Endodermal cell (in vitro differentiated cells): Measurements from ENCODE around the gene MYH7B. TPM values are rescaled to one million over a fixed set of nuclear protein-coding genes. Genes with fewer than 3 reads are reported as not detected.

Source experiments
- DNase-seq: peaks from one replicate; pipeline ENCODE4 v3.0.0-alpha.2; 2017
- H3K27ac ChIP-seq: 2 replicates; pipeline ENCODE4 v1.5.1; 2013; ENCODE audit warnings: mild to moderate bottlenecking, low read depth, low read length, moderate library complexity
- H3K27me3 ChIP-seq: 2 replicates; pipeline ENCODE4 v1.6.1; 2013; ENCODE audit warnings: mild to moderate bottlenecking, low read length, moderate library complexity; ENCODE audit not compliant: insufficient read depth, control insufficient read depth, poor library complexity, severe bottlenecking
- H3K36me3 ChIP-seq: 2 replicates; pipeline ENCODE4 v1.7.0; 2013; ENCODE audit warnings: mild to moderate bottlenecking, low read length, moderate library complexity; ENCODE audit not compliant: control insufficient read depth, insufficient read depth
- H3K4me1 ChIP-seq: one replicate; pipeline ENCODE4 v1.7.0; 2013; ENCODE audit warnings: low read length; ENCODE audit not compliant: control insufficient read depth, insufficient read depth
- H3K4me3 ChIP-seq: 2 replicates; pipeline ENCODE4 v1.5.1; 2013; ENCODE audit warnings: mild to moderate bottlenecking, low read length, moderate library complexity
- H3K9ac ChIP-seq: 2 replicates; pipeline ENCODE4 v1.6.1; 2013; ENCODE audit warnings: mild to moderate bottlenecking, low read length, moderate library complexity; ENCODE audit not compliant: poor library complexity, severe bottlenecking; ENCODE audit errors: extremely low read depth
- H3K9me3 ChIP-seq: 2 replicates; pipeline ENCODE4 v1.6.1; 2013; ENCODE audit warnings: mild to moderate bottlenecking, low read length, moderate library complexity; ENCODE audit not compliant: control insufficient read depth
- H3K27ac Mint-ChIP-seq: 2 replicates; pipeline ENCODE4 v1.8.0; 2020; ENCODE audit warnings: mixed read lengths
- H3K27me3 Mint-ChIP-seq: 2 replicates; pipeline ENCODE4 v1.8.0; 2021; ENCODE audit warnings: mild to moderate bottlenecking, mixed read lengths; ENCODE audit not compliant: insufficient read depth
- H3K36me3 Mint-ChIP-seq: 2 replicates; pipeline ENCODE4 v1.8.0; 2020; ENCODE audit warnings: low read depth, mixed read lengths
- H3K4me1 Mint-ChIP-seq: 2 replicates; pipeline ENCODE4 v1.8.0; 2020; ENCODE audit warnings: mixed read lengths
- H3K4me3 Mint-ChIP-seq: 2 replicates; pipeline ENCODE4 v1.8.0; 2020; ENCODE audit warnings: mild to moderate bottlenecking, moderate library complexity, mixed read lengths
- H3K9me3 Mint-ChIP-seq: 2 replicates; pipeline ENCODE4 v1.8.0; 2020; ENCODE audit warnings: mild to moderate bottlenecking, mixed read lengths
- WGBS, 2 experiments: methylation state at CpG; one replicate each; pipeline versions ENCODE4 v1.1.5 to v1.1.7; 2013; ENCODE audit warnings: missing lambda C conversion rate in 2 of 2, mixed read lengths in 1 of 2; ENCODE audit not compliant: insufficient coverage in 1 of 2, insufficient read length in 1 of 2; 5-methylcytosine and 5-hydroxymethylcytosine counted together
- total RNA-seq, 2 donors: library from RNA; stranded (reverse); fragmentation: NEBNext Ultra II Directional in 1 of 2; extraction: Animal tissue kit (Norgen Biotek cat#: 25700) in 1 of 2; gene quantifications; 2 replicates in 1 of 2; 3 replicates in 1 of 2; pipeline ENCODE4 v1.2.1, GENCODE V29; 2021
- TF ChIP-seq, protein P1 (sequence below): fragments of 200-600 bp; sonication (generic); conservative IDR thresholded peaks from 2 replicates; pipeline ENCODE4 v1.5.0; 2021; ENCODE audit warnings: antibody characterized with exemption, mild to moderate bottlenecking

MYH7B gene
- total RNA-seq, 2 donors from 2014 or later: 0.37 to 0.49 TPM

- peaks cover 32% of the 10 kb centered on the region for H3K4me1 Mint-ChIP-seq
- Histone ChIP-seq H3K27ac (no peak overlapping the region), H3K4me1 (peaks cover 6% of the 10 kb centered on the region), H3K27me3 (no peaks in the 10 kb centered on the region), H3K9me3 (no peaks in the 10 kb centered on the region), H3K36me3 (peaks cover 13% of the 10 kb centered on the region), H3K4me3 (no peak overlapping the region), H3K9ac (no peak overlapping the region)
- no peak for DNase-seq
- H3K36me3 Mint-ChIP-seq: peaks cover 4% of the 10 kb centered on the region
- WGBS, 2 experiments: 87 to 92% methylated on average over 4 to 5 of the region's 5 CpGs
- H3K27me3 Mint-ChIP-seq: no peaks in the 10 kb centered on the region
- TF ChIP-seq, protein P1, sequence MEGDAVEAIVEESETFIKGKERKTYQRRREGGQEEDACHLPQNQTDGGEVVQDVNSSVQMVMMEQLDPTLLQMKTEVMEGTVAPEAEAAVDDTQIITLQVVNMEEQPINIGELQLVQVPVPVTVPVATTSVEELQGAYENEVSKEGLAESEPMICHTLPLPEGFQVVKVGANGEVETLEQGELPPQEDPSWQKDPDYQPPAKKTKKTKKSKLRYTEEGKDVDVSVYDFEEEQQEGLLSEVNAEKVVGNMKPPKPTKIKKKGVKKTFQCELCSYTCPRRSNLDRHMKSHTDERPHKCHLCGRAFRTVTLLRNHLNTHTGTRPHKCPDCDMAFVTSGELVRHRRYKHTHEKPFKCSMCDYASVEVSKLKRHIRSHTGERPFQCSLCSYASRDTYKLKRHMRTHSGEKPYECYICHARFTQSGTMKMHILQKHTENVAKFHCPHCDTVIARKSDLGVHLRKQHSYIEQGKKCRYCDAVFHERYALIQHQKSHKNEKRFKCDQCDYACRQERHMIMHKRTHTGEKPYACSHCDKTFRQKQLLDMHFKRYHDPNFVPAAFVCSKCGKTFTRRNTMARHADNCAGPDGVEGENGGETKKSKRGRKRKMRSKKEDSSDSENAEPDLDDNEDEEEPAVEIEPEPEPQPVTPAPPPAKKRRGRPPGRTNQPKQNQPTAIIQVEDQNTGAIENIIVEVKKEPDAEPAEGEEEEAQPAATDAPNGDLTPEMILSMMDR: no peak
- no peak overlapping the region for H3K27ac Mint-ChIP-seq
- H3K4me3 Mint-ChIP-seq: no peak overlapping the region
- H3K9me3 Mint-ChIP-seq: peaks cover 2% of the 10 kb centered on the region
Measured at GRCh38 chr20:34952671-34953070, 3.0 kb upstream of the MYH7B start.

GRCh38 chr20:34953960-34954359, 1.7 kb upstream of the MYH7B start:
- peaks cover 36% of the 10 kb centered on the region for H3K4me1 Mint-ChIP-seq
- Histone ChIP-seq H3K9ac (no peak overlapping the region), H3K9me3 (no peaks in the 10 kb centered on the region), H3K27me3 (no peaks in the 10 kb centered on the region), H3K4me3 (no peak overlapping the region), H3K4me1 (peaks cover 6% of the 10 kb centered on the region), H3K27ac (no peak overlapping the region), H3K36me3 (peaks cover 7% of the 10 kb centered on the region)
- H3K4me3 Mint-ChIP-seq: peak overlapping the region; percentile 90
- no peak overlapping the region for H3K27ac Mint-ChIP-seq
- DNase-seq: no peak
- H3K36me3 Mint-ChIP-seq: peaks cover 2% of the 10 kb centered on the region
- H3K9me3 Mint-ChIP-seq: peaks cover 2% of the 10 kb centered on the region
- TF ChIP-seq, protein P1: no peak
- H3K27me3 Mint-ChIP-seq: no peaks in the 10 kb centered on the region
- WGBS, 2 experiments: 70 to 90% methylated on average over 2 to 7 of the region's 7 CpGs

DNA sequence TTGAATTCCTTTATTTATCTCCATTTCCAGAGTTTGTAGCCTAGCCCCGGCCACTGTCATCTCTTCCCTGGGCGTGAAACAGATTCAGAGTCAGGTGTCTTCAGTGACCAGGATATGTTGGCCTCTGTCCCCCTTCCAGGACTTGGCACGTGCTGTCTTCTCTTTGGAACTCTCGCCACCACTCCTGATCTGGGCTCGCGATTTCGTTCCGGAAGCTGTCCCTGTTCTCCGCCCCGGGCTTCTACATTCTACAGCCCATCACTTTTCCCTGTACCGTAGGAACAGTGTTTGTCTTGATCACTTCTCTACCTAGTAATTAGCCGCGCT, 801 bp upstream of the MYH7B start:
- Histone ChIP-seq H3K36me3 (peaks cover 7% of the 10 kb centered on the region), H3K27me3 (no peaks in the 10 kb centered on the region), H3K27ac (peak overlapping the region; percentile 92), H3K9ac (peak overlapping the region; percentile 93), H3K4me1 (peaks cover 6% of the 10 kb centered on the region), H3K9me3 (no peaks in the 10 kb centered on the region), H3K4me3 (peak overlapping the region; percentile 91)
- peaks cover 2% of the 10 kb centered on the region for H3K9me3 Mint-ChIP-seq
- H3K27me3 Mint-ChIP-seq: no peaks in the 10 kb centered on the region
- H3K4me3 Mint-ChIP-seq: peak overlapping the region; percentile 90
- 27 to 36% methylated on average over 13 of the region's 13 CpGs for WGBS, 2 experiments
- DNase-seq: peak; percentile 67
- peaks cover 34% of the 10 kb centered on the region for H3K4me1 Mint-ChIP-seq
- H3K27ac Mint-ChIP-seq: peak overlapping the region; percentile 98
- H3K36me3 Mint-ChIP-seq: peaks cover 2% of the 10 kb centered on the region
- TF ChIP-seq, protein P1: no peak
